Amniotic stem cell (primary cell): Measurements from ENCODE around the gene CRYGN.
A peak's percentile ranks its signal among the peaks of the same experiment; 100 is the strongest.

Source experiments
- DNase-seq: peaks from one replicate; lab custom pipeline; 2025; lab: John Stamatoyannopoulos, UW

CRYGN gene

GRCh38 chr7:151459726-151460473 is 20.0 kb upstream of the CRYGN start:
- DNase-seq: peak; percentile 73

DNA sequence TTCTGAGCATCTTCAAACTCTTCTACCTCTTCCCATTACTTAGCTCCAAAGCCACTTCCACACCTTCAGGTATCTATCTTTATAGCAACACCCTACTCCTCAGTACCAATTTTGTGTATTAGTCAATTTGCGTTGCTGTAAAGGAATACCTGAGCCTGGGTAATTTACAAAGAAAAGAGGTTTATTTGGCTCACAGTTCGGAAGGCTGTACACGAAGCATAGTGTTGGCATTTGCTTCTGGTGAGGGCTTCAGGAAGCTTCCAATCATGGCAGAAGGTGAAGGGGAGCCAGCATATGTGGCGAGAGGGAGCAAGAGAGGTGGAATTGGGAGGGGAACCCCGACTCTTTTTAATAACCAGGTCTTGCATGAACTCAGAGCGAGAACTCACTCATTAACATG is 17.6 kb upstream of the CRYGN start:
- no peak for DNase-seq

GRCh38 chr7:151456782-151457181 is 16.8 kb upstream of the CRYGN start:
- no peak for DNase-seq

DNA sequence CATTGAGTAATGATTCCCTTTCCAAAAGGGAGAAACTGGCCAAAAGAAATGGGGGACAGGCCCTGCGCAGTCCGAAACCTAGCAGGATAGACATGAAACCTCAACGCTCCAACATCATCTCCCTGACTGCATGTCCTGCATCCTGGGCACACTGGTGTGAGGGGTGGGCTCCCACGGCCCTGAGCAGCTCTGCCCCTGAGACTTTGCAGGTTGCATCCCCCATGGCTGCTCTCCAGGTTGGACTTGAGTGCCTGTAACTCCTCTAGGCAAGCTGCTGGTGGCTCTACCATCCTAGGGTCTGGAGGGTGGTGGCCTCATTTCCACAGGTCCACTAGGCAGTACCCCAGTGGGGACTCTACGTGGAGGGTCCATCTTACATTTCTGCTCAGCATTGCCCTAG is 16.3 kb upstream of the CRYGN start:
- no peak for DNase-seq

DNA sequence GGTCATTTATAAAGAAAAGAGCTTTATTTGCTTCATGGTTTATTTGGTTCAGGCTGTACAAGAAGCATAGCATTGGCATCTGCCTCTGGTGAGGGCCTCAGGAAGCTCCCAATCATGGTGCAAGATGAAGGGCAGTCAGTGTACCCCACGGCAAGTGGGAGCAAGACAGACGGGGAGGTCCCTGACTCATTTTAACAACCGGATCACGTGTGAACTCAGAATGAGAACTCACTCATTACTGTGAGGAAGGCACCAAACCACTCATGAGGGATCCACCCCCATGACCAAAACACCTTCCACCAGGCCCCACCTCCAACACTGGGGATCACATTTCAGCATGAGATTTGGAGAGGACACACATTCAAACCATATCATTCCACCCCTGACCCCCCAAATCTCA is 15.7 kb upstream of the CRYGN start:
- DNase-seq: no peak

GRCh38 chr7:151454932-151455530 is 15.1 kb upstream of the CRYGN start:
- DNase-seq: no peak

DNA sequence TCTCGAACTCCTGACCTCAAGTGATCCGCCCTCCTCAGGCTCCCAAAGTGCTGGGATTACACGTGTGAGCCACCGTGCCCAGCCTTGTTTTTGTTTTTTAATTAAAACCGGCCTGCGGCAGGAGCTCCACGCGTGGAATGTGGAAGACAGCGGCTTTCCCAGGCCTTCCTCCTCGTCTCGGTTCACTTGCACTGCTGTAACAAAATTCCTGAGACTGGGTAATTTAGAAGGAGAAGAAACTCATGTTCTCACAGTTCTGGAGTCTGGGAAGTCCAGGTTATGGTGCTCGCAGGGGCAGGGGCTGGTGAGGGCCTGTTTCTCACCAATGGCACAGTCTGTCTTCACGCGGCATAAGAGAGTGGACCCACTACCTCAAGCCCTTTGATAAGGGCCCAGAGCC is 14.4 kb upstream of the CRYGN start:
- no peak for DNase-seq

DNA sequence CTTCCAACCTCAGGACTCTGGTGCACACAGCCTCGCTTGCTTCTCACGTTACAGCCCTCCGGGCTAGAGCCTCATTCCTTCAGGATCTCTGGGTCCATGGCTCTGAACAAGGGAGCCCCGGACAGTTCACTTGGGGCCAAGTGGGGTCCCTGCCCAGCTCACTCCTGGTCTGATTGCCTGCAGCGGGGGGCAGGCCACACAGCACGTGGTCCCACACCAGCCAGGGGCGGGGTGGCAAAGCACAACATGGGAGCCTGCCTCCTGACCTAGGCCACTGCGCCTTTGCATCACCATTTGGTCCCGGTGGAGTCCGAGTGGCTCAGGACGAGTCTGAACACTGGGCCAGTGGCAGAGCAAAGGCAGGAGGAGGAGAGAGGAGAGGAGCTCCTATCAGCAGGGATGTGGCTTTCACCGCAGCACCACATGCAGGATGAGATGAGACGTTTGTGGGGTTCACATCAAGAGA is 13.4 kb upstream of the CRYGN start:
- DNase-seq: no peak

GRCh38 chr7:151452680-151453325 is 12.9 kb upstream of the CRYGN start:
- no peak for DNase-seq

- no peak for DNase-seq
Measured at GRCh38 chr7:151451626-151452571, 12.0 kb upstream of the CRYGN start.

GRCh38 chr7:151451156-151451555 is 11.2 kb upstream of the CRYGN start:
- no peak for DNase-seq

DNA sequence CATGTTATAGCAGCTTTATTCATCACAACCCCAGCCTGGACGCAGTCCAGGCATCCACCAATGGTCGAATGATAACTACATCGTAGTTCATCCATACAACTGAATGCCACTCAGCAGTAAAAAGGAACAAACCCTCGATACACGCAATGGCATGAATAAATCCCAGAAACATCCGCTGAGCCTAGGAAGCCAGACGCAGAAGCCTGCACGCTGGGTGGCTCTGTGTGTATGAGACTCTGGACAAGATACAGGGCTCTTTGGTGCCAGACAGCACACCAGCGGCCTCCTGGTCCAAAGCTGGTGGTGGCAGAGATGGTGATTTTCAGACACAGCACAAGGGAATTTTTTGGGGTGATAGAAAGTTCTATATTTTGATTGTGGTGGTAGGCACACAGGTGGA is 10.0 kb upstream of the CRYGN start:
- no peak for DNase-seq

- peak; percentile 32 for DNase-seq
Measured at GRCh38 chr7:151448261-151449252, 8.6 kb upstream of the CRYGN start.

DNA sequence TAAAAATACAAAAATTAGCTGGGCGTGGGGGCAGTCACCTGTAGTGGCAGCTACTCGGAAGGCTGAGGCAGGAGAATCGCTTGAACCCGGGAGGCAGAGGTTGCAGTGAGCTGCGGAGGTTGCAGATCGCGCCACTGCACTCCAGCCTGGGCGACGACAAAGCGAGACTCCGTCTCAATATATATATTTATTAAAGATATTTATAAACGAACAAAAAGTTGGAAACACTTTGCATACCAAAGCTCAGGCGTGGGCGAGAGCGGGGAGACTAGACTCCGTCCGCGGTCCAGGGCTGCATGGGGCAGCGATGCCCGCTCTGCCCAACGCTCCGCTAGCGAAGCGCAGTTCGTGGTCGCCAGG is 7.9 kb upstream of the CRYGN start:
- DNase-seq: no peak

DNA sequence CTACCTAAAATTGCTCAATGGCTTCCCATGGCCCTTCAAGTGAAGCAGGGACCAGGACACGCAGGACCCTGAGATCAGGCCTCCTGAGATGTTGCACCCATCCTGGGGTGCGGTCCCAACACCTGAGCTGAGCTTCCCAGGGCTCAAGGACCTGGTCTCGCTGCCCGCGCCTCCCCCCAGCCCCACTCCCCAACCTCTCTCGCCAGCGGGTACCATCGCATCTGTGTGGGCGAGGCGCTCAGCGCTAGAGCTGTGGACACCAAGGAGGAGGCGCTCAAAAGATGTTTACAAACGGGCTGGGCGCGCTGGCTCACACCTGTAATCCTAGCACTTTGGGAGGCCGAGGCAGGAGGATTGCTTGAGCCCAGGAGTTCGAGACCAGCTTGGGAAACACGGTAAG is 7.4 kb upstream of the CRYGN start:
- no peak for DNase-seq

DNA sequence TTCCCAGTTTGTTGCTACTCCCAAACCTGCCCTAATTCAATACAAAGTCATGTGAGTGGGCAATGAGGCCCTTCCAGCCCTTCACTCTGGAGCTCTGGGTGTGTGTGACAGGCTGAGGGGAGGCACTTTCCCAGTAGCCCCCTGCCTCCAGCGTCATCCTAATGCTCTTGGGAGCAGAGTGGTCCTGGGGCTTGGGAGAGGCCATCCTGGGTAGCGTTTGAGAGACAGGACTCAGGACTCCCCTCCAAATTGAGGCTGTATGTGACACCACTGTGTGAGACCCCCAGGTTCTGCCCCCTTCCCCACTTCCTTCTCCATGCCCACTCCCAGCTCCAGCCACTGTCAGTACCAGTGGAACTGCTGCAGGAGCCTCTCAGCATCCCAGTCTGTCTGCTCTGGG is 6.5 kb upstream of the CRYGN start:
- no peak for DNase-seq

DNA sequence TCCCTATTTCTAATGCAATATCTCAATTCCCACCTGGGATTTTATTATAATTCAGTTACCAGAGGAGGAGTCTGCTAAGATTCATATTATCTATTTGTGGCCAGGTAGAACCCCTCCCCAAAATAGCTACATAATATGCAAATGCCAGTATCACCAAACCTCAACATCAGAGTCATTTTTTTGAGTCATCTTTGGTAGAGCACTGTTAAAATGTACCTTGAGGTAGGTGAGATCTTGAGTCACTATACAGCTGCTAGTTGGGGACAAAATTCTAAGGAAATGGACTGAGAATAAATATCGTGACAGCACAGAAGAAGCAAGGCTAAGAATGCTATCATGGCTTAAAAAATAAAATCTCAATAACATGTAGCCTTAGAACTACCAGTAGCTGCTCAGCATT is 4.7 kb upstream of the CRYGN start:
- no peak for DNase-seq

DNA sequence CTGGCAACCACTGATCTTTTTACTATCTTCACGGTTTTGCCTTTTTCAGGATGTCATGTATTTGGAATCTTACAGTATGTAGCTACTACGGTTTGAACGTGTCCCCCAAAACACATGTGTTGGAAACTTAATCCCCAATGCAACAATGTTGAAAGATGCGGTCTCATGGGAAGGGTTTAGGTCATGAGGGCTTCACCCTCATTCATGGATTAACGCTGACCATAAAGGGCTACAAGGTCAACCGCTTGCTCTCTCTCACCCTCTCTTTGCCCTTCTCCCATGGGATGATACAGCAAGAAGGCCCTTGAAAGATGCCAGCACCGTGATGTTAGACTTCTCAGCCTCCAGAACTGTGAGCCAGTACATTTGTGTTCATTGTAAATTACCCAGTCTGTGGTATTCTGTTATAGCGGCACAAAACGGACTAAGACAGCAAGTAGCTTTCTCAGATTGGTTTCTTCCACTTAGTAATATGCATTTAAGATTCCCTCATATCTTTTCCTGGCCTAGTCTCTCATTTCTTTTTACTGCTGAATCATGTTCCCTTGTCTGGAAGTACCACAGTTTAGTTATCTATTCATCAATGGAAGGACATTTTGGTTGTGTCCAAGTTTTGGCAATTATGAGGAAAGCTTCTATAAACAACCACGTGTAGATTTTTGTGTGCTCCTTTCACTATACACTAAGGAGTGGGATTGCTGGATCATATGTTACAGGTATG is 3.0 kb upstream of the CRYGN start:
- DNase-seq: no peak

GRCh38 chr7:151440799-151441445 is 981 bp upstream of the CRYGN start:
- DNase-seq: no peak
